GM12878 (cell line): ENCODE measurements around the gene NR3C1. TPM values are rescaled to one million over a fixed set of nuclear protein-coding genes. Genes with fewer than 3 reads are reported as not detected.
A peak's percentile ranks its signal among the peaks of the same experiment; 100 is the strongest.

Experiments
- ATAC-seq: fragments of 200-7000 bp; cut with Tn5 transposase; 3 replicates; pipeline ENCODE4 v1.9.1; 2020; ENCODE audit warnings: mild to moderate bottlenecking, moderate library complexity
- BruUV-seq: library from RNA; stranded (reverse); fragments of 400-500 nt; replicated peaks from 2 replicates; lab custom pipeline; 2021; lab: Mats Ljungman, UMichigan
- CTCF ChIA-PET: fragments of 300-600 bp; sonication (Branson Sonifier 250); formaldehyde crosslinking; extraction: SDS; loops from one replicate; lab custom pipeline; 2021; ENCODE audit warnings: inconsistent platforms; lab: Yijun Ruan, JAX
- POLR2A ChIA-PET: fragments of 350-600 bp; formaldehyde crosslinking; extraction: SDS; loops from one replicate; lab custom pipeline; 2021; ENCODE audit warnings: inconsistent platforms; lab: Charles Lee
- RAD21 ChIA-PET: fragments of 300-600 bp; sonication (Branson Sonifier 250); formaldehyde crosslinking; loops from one replicate; lab custom pipeline; 2023; ENCODE audit warnings: antibody characterized with exemption; ENCODE audit not compliant: unreplicated experiment; lab: Charles Lee
- SMC1A ChIA-PET: fragments of 300-600 bp; sonication (Branson Sonifier 250); formaldehyde crosslinking; loops from one replicate; lab custom pipeline; 2023; ENCODE audit not compliant: unreplicated experiment, uncharacterized antibody; lab: Charles Lee
- DNase-seq: peaks from one replicate; pipeline ENCODE4 v3.0.0-alpha.2; 2011; ENCODE audit warnings: low read depth, low spot score
- FAIRE-seq: peaks from 3 replicates; lab custom pipeline; 2011; peaks lifted over from hg19 to GRCh38; lab: Jason Lieb, UNC
- H2AFZ ChIP-seq: 2 replicates; pipeline ENCODE4 v1.6.0; 2011; ENCODE audit warnings: low read depth, low read length, control low read depth; ENCODE audit not compliant: control insufficient read depth
- H3K27ac ChIP-seq: 2 replicates; pipeline ENCODE4 v1.5.1; 2011; ENCODE audit warnings: control low read depth; ENCODE audit not compliant: control insufficient read depth, insufficient read depth
- H3K27me3 ChIP-seq, 2 experiments: replicated peaks in 1 of 2; 2 replicates each; pipeline versions ENCODE4 v1.6.0 to v1.6.1; 2011; ENCODE audit warnings: low read length in 1 of 2; ENCODE audit not compliant: control insufficient read depth in 2 of 2, insufficient read depth in 2 of 2
- H3K36me3 ChIP-seq, 2 experiments: 2 replicates each; pipeline ENCODE4 v1.5.1; 2011; ENCODE audit warnings: low read length in 1 of 2; ENCODE audit not compliant: control insufficient read depth in 2 of 2, insufficient read depth in 2 of 2
- H3K4me1 ChIP-seq: 2 replicates; pipeline ENCODE4 v1.6.1; 2011; ENCODE audit warnings: mild to moderate bottlenecking, low read length, moderate library complexity, mixed read lengths; ENCODE audit not compliant: control insufficient read depth, insufficient read depth
- H3K4me2 ChIP-seq: 2 replicates; pipeline ENCODE4 v1.6.0; 2011; ENCODE audit warnings: control low read depth; ENCODE audit not compliant: control insufficient read depth, insufficient read depth
- H3K4me3 ChIP-seq: fragments of 200-600 bp; sonication (generic); 2 replicates; pipeline ENCODE4 v1.5.1; 2016
- H3K79me2 ChIP-seq: 2 replicates; pipeline ENCODE4 v1.6.0; 2011; ENCODE audit warnings: low read length; ENCODE audit not compliant: control insufficient read depth, insufficient read depth
- H3K9ac ChIP-seq: 2 replicates; pipeline ENCODE4 v1.8.0; 2011; ENCODE audit warnings: low read length, control low read depth, mixed read lengths; ENCODE audit not compliant: control insufficient read depth, insufficient read depth
- H3K9me3 ChIP-seq: replicated peaks from 3 replicates; pipeline ENCODE4 v1.5.1; 2011; ENCODE audit warnings: mild to moderate bottlenecking, low read length; ENCODE audit not compliant: control insufficient read depth, insufficient read depth
- H4K20me1 ChIP-seq: 2 replicates; pipeline ENCODE4 v1.6.0; 2011; ENCODE audit not compliant: control insufficient read depth, insufficient read depth
- IRF3 ChIP-seq: fragments of 450-650 bp; IDR thresholded peaks from 2 replicates; pipeline ENCODE4 v1.6.1; 2014; ENCODE audit warnings: mild to moderate bottlenecking
- MEF2A ChIP-seq: IDR thresholded peaks from 2 replicates; pipeline ENCODE4 v1.6.1; 2011; ENCODE audit warnings: low read depth, mild to moderate bottlenecking, low read length, moderate library complexity; ENCODE audit not compliant: insufficient read depth
- NFYB ChIP-seq: IDR thresholded peaks from 2 replicates; pipeline ENCODE4 v1.6.1; 2011; ENCODE audit warnings: low read depth, mild to moderate bottlenecking, low read length, improper control_type of control experiment, moderate library complexity; ENCODE audit not compliant: insufficient read depth
- POLR2AphosphoS5 ChIP-seq: IDR thresholded peaks from 2 replicates; pipeline ENCODE4 v1.6.1; 2011; ENCODE audit warnings: mild to moderate bottlenecking, low read length, inconsistent platforms
- RBBP5 ChIP-seq: fragments of 200-600 bp; sonication (generic); conservative IDR thresholded peaks from 2 replicates; pipeline ENCODE4 v1.6.1; 2016
- WGBS: methylation state at CpG from one replicate; pipeline ENCODE4 v1.1.6; 2016; ENCODE audit warnings: low lambda C conversion rate; ENCODE audit not compliant: insufficient replicate concordance, insufficient coverage; ENCODE audit errors: missing lambda C conversion rate; 5-methylcytosine and 5-hydroxymethylcytosine counted together
- in situ Hi-C: fragments of 300-500 bp; cut with MboI; formaldehyde crosslinking; loops from 9 replicates; pipeline ENCODE4 v1.14.3; 2018; ENCODE audit warnings: mixed read lengths
- intact Hi-C: fragments of 100-400 bp; cut with micrococcal nuclease; formaldehyde crosslinking; loops from one replicate; pipeline ENCODE4 v1.14.2; 2022; ENCODE audit not compliant: unreplicated experiment
- polyA plus RNA-seq, 11 experiments: library from polyadenylated mRNA; depleted of rRNA in 4 of 11; unstranded in 6 of 11; stranded (reverse) in 5 of 11; fragments of >200 nt; fragmentation: Nextera tagmentation in 4 of 11; fragmentation: Illumina TruSeq in 1 of 11; extraction: Ambion mirVana in 4 of 11; extraction: Trizol in 1 of 11; gene quantifications; 1 replicate in 1 of 11; 2 replicates in 10 of 11; pipeline versions ENCODE4 v1.2.1 to v1.2.3, GENCODE V29; 2011 to 2016; ENCODE audit warnings: inconsistent platforms in 2 of 11, missing spikeins in 2 of 11, low read depth in 1 of 11
- total RNA-seq, 4 experiments: library from RNA; depleted of rRNA in 3 of 4; stranded (reverse); fragments of >200 nt in 3 of 4; fragmentation: Illumina TruSeq in 1 of 4; extraction: Trizol in 1 of 4; gene quantifications; 2 replicates each; pipeline versions ENCODE4 v1.2.1 to v1.2.3, GENCODE V29; 2013 to 2021

Gene NR3C1
- total and polyA plus RNA-seq, 10 of the 15 experiments (the other 5 are each of a cell fraction or from before 2014, with no cell fraction given): 49.7 to 141 (median 109) TPM

DNA sequence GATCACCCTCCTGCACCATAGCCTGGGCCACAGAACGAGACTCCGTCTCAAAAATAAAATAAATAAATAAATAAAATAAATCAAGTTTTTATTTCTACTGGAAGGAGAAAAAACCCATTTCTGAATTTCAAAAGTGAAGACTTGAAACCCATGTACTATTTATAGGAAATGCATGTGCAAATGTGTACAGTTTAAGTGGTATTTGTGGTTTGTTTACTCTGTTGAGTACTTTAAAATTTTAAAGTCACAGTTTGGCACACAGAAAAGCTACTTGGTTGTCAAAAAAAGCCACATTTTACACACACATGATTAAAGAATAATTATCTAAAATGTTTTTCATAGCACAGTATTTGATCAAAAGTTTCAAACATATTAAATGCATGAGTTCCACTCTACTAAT lies 43.6 kb downstream of the NR3C1 start (continued):
- TF ChIP-seq POLR2AphosphoS5 (no peak), IRF3 (no peak), MEF2A (peak; percentile 63; the same call in 1 of the 2 replicates)

- SMC1A ChIA-PET: interaction anchor here (0.7 to 1.7 kb wide), 10 partner anchors 13 to 138 kb away, joined by 3 to 5 read pairs (median 4); no protein-coding TSS in a partner anchor
- ATAC-seq (no peak), FAIRE-seq (no peak), DNase-seq (no peak)
- POLR2A ChIA-PET: no interaction called here
- peaks cover 46% of the 10 kb centered on the region for H3K4me1 ChIP-seq
- no peaks in the 10 kb centered on the region for H3K27me3 ChIP-seq
- H2AFZ ChIP-seq: no peak overlapping the region
- no peak overlapping the region; the same call in 1 of the 2 replicates for H3K27ac ChIP-seq
- 39% methylated on average over 4 of the region's 4 CpGs for WGBS
- H3K79me2 ChIP-seq: peaks cover 99% of the 10 kb centered on the region
- no peak overlapping the region for H3K4me3 ChIP-seq
- BruUV-seq: no TSS peak
- intact Hi-C loops (no loop called here), in situ Hi-C loops (no loop called here)
- CTCF ChIA-PET: interaction anchor here (0.6 to 1.5 kb wide), 6 partner anchors 13 to 134 kb away, joined by 3 to 4 read pairs (median 3); no protein-coding TSS in a partner anchor
- H3K9ac ChIP-seq: no peak overlapping the region
- H3K36me3 ChIP-seq: peaks cover 0 to under 1% of the 10 kb centered on the region in 2 experiments; a peak in 2 of 4 replicates
- H4K20me1 ChIP-seq: no peaks in the 10 kb centered on the region; the same call in 1 of the 2 replicates
- RAD21 ChIA-PET: interaction anchor here (0.7 to 1.9 kb wide), 5 partner anchors 19 to 468 kb away, joined by 3 to 7 read pairs (median 4); partner anchors contain the start of gene NR3C1
- no peaks in the 10 kb centered on the region for H3K9me3 ChIP-seq
- H3K4me2 ChIP-seq: no peak overlapping the region
- TF ChIP-seq RBBP5 (no peak), NFYB (peak; percentile 61; the same call in 1 of the 2 replicates)
Measured at GRCh38 chr5:143356855-143357583, 46.5 kb downstream of the NR3C1 start.
